Psoas muscle (tissue), 8 donors: Measurements from ENCODE around the gene NCOA7. TPM values are rescaled to one million over a fixed set of nuclear protein-coding genes. Genes with fewer than 3 reads are reported as not detected.

Experiments used
- ATAC-seq, 4 donors: fragments of 200-7000 bp; cut with Tn5 transposase; one replicate each; pipeline ENCODE4 v1.9.1; 2020; ENCODE audit warnings: moderate library complexity in 3 of 4, mild to moderate bottlenecking in 2 of 4
- DNase-seq, 2 donors: peaks; one replicate each; pipeline ENCODE4 v3.0.0-alpha.2; 2020
- H3K27ac ChIP-seq: fragments of 200-600 bp; one replicate; pipeline ENCODE4 v1.8.0; 2022
- H3K27me3 ChIP-seq, 3 donors: fragments of 200-600 bp in 1 of 3; one replicate each; pipeline versions ENCODE4 v1.6.1 to v1.8.0; 2013 to 2022; ENCODE audit warnings: low read length in 2 of 3, mild to moderate bottlenecking in 2 of 3, moderate library complexity in 1 of 3; ENCODE audit not compliant: insufficient read depth in 3 of 3
- H3K36me3 ChIP-seq, 2 donors: fragments of 200-600 bp in 1 of 2; one replicate each; pipeline versions ENCODE4 v1.6.1 to v1.8.0; 2013 to 2022; ENCODE audit warnings: low read depth in 1 of 2, mild to moderate bottlenecking in 1 of 2, moderate library complexity in 1 of 2; ENCODE audit not compliant: insufficient read depth in 1 of 2
- H3K4me1 ChIP-seq: fragments of 200-600 bp; one replicate; pipeline ENCODE4 v1.8.0; 2022
- H3K4me3 ChIP-seq: fragments of 200-600 bp; one replicate; pipeline ENCODE4 v1.8.0; 2022; ENCODE audit warnings: mild to moderate bottlenecking
- H3K9me3 ChIP-seq: fragments of 200-600 bp; one replicate; pipeline ENCODE4 v1.8.0; 2022
- WGBS, 3 donors: extraction: QIAGEN DNeasy Blood & Tissue Kit; methylation state at CpG; one replicate each; pipeline versions ENCODE4 v1.1.6 to v1.1.7; 2013; 5-methylcytosine and 5-hydroxymethylcytosine counted together
- intact Hi-C, 2 donors: fragments of 100-400 bp; cut with DNase I; formaldehyde crosslinking; loops; one replicate each; pipeline versions ENCODE4 v1.11.0 to v1.14.2; 2022
- polyA plus RNA-seq, 3 donors: library from polyadenylated mRNA; stranded (reverse); fragments of 200-250 nt; gene quantifications; one replicate each; pipeline ENCODE4 v1.2.3, GENCODE V29; 2013
- total RNA-seq, 4 donors: library from RNA; stranded (reverse); fragmentation: NEBNext Ultra II Directional in 2 of 4; extraction: Animal tissue kit (Norgen Biotek cat#: 25700) in 2 of 4; gene quantifications; one replicate each; pipeline versions ENCODE4 v1.2.1 to v1.2.4, GENCODE V29; 2021 to 2023
- TF ChIP-seq, protein P1 (sequence below): fragments of 200-600 bp; IDR thresholded peaks from one replicate; pipeline ENCODE4 v1.8.0; 2022; ENCODE audit warnings: antibody characterized with exemption
- donor health status: healthy with polysubstance abuse.
- donor health status: DM: no; HTN: no; CAD: no; lungs with moderate emphysema.
- donor health status: Bipolar disorder and iron deficiency.
- donor health status: healthy.
- donor health status: DM: yes; HTN: yes; CAD: no.
- donor health status: DM: no; HTN: no; CAD: no.
- donor health status: DM: no; HTN: no; CAD: no.
- donor health status: DM: yes; HTN: yes; CAD: no.

The NCOA7 gene
- total and polyA plus RNA-seq, 7 donors, result 3.1 to 22.5 (median 8.2) TPM

DNA sequence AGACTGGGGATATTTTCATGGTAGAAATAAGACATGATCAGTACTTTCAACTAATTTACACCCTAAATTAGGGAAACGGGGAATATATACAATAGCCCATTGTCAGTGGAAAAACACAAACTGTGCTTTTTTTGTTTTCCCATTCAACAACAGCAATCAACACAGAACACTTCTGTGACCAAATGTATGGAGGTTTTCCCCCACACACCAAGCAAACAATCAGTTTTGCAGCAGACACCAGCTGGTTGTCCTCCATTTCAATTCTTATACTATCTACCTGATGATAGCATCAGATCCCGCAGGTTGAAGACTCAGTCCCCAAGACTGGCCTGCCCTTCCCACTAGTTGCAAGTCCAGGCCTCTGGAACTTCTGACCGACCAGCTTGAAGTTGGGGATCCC is 170.4 kb downstream of the NCOA7 start:
- H3K9me3 ChIP-seq, result no peaks in the 10 kb centered on the region
- H3K27ac ChIP-seq, result no peak overlapping the region
- TF ChIP-seq, protein P1, sequence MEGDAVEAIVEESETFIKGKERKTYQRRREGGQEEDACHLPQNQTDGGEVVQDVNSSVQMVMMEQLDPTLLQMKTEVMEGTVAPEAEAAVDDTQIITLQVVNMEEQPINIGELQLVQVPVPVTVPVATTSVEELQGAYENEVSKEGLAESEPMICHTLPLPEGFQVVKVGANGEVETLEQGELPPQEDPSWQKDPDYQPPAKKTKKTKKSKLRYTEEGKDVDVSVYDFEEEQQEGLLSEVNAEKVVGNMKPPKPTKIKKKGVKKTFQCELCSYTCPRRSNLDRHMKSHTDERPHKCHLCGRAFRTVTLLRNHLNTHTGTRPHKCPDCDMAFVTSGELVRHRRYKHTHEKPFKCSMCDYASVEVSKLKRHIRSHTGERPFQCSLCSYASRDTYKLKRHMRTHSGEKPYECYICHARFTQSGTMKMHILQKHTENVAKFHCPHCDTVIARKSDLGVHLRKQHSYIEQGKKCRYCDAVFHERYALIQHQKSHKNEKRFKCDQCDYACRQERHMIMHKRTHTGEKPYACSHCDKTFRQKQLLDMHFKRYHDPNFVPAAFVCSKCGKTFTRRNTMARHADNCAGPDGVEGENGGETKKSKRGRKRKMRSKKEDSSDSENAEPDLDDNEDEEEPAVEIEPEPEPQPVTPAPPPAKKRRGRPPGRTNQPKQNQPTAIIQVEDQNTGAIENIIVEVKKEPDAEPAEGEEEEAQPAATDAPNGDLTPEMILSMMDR, result no peak
- H3K4me3 ChIP-seq, result no peak overlapping the region
- peaks cover 22% of the 10 kb centered on the region for H3K4me1 ChIP-seq
- no peak for ATAC-seq
- intact Hi-C loops, result no loop called here
- no peaks in the 10 kb centered on the region for H3K27me3 ChIP-seq
- no peak for DNase-seq
- WGBS, 3 donors, result 81 to 86% (median 82%) methylated on average over 3 of the region's 3 CpGs
- H3K36me3 ChIP-seq, result peaks cover 0 to 9% of the 10 kb centered on the region in 2 donors

DNA sequence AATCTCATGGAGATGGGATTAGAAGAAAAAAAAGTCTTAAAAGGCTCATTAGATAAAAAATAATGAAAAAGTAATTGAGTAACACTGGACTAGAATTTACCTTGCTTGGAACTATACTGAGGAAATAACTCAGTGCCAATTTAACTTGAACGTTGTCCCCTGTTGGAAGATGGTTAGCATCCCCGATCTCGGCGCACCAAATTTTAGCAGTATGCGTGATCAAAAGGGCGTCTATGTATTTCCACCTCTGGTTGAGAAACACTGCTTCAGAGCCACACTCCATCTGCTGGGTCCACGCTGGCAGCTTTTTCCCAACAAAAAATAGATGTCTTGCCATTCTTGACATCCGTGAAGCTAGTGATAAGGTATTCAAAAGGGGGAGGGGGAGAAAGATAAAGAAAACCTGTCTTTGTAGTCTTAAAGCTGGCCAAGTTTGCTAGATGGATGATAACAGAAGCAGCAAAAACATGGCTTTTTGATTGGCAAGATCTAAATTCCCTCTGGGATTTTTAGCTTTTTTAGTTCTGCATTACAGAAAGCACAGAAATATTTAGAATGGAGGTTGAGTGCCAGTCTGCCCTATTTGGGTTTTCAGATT is 172.2 kb downstream of the NCOA7 start:
- Histone ChIP-seq H3K4me3 (no peak overlapping the region), H3K9me3 (no peaks in the 10 kb centered on the region), H3K27me3 (no peaks in the 10 kb centered on the region), H3K36me3 (peaks cover 0 to 24% of the 10 kb centered on the region in 2 donors), H3K4me1 (peaks cover 16% of the 10 kb centered on the region), H3K27ac (no peak overlapping the region)
- intact Hi-C loops, result no loop called here
- TF ChIP-seq, protein P1, result no peak
- WGBS, 3 donors, result 87 to 95% (median 89%) methylated on average over 8 of the region's 8 CpGs
- ATAC-seq (no peak), DNase-seq (no peak)

DNA sequence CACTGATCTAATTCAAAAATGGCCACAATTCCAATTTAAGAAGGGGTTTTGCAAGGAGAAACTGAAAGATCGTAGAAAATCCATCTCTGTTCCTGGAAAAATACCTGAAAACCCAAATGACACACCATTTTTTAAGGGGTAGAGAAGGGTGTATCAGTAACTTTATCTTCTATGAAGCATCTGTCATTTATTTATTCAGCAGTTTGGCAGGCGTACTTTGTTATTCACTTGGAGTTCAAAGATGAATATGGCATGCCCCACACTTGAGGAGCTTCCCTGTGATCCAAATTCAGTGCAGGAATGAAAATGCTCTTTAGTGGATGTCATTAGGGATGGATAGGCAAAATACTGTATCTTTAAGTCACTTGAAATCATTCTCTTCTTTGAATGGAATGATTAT is 173.1 kb downstream of the NCOA7 start:
- 65 to 79% (median 65%) methylated on average over 2 of the region's 2 CpGs for WGBS, 3 donors
- Histone ChIP-seq H3K4me3 (no peak overlapping the region), H3K27me3 (no peaks in the 10 kb centered on the region), H3K36me3 (peaks cover 0 to 31% of the 10 kb centered on the region in 2 donors), H3K9me3 (no peaks in the 10 kb centered on the region), H3K4me1 (peaks cover 13% of the 10 kb centered on the region), H3K27ac (no peak overlapping the region)
- TF ChIP-seq, protein P1, result no peak
- ATAC-seq (no peak), DNase-seq (no peak)
- intact Hi-C loops, result no loop called here

DNA sequence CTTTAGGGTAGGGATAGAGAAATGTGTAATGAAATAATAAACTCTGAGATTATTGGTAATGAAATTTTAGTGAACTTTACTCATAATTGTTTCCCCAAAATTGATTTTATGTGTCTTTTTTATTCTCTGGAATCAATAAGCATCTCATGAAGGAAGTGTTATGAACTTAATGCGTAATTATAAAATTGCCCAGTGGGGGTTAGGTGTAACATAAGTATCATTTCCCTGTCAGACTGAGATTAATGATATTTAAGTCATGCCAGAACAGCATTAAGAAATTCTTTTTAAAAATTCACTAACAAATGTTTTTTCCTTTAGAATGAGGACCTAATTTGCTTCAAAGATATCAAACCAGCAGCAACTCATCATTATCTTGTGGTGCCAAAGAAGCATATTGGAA is 175.8 kb downstream of the NCOA7 start:
- Histone ChIP-seq H3K9me3 (no peaks in the 10 kb centered on the region), H3K27ac (no peak overlapping the region), H3K4me1 (peaks cover 13% of the 10 kb centered on the region), H3K36me3 (peaks cover 0 to 26% of the 10 kb centered on the region in 2 donors), H3K4me3 (no peak overlapping the region), H3K27me3 (no peaks in the 10 kb centered on the region)
- 94 to 95% (median 95%) methylated on average over 1 of the region's 1 CpG for WGBS, 3 donors
- DNase-seq (no peak), ATAC-seq (no peak)
- intact Hi-C loops, result no loop called here
- TF ChIP-seq, protein P1, result no peak

DNA sequence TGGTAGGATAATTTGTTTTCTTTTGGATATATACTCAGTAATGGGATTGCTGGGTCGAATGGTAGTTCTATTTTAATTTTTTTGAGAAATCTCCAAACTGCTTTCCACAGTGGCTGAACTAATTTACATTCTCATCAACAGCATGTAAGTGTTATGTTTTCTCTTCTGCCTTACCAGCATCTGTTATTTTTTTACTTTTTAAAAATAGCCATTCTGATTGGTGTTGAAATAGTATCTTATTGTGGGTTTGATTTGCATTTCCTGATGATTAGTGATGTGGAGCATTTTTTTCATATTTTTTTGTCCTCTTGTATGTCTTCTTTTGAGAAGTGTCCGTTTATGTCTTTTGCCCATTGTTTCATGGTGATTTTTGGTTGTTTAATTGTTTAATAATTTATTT is 177.7 kb downstream of the NCOA7 start:
- intact Hi-C loops, result no loop called here
- Histone ChIP-seq H3K27me3 (no peaks in the 10 kb centered on the region), H3K4me3 (no peak overlapping the region), H3K36me3 (peaks cover 0 to 34% of the 10 kb centered on the region in 2 donors), H3K4me1 (peaks cover 5% of the 10 kb centered on the region), H3K9me3 (no peaks in the 10 kb centered on the region), H3K27ac (no peak overlapping the region)
- WGBS, 3 donors, result 63 to 80% (median 70%) methylated on average over 2 of the region's 2 CpGs
- no peak for ATAC-seq
- DNase-seq, result no peak
- TF ChIP-seq, protein P1, result no peak
